HG03175 (cell line): Measurements from ENCODE around the gene CDCP2.

Source experiments
- ATAC-seq: cut with Tn5 transposase; IDR thresholded peaks from one replicate; pipeline ENCODE4 v1.9.1; 2021; ENCODE audit warnings: mild to moderate bottlenecking, moderate library complexity; ENCODE audit not compliant: unreplicated experiment

CDCP2 gene

DNA sequence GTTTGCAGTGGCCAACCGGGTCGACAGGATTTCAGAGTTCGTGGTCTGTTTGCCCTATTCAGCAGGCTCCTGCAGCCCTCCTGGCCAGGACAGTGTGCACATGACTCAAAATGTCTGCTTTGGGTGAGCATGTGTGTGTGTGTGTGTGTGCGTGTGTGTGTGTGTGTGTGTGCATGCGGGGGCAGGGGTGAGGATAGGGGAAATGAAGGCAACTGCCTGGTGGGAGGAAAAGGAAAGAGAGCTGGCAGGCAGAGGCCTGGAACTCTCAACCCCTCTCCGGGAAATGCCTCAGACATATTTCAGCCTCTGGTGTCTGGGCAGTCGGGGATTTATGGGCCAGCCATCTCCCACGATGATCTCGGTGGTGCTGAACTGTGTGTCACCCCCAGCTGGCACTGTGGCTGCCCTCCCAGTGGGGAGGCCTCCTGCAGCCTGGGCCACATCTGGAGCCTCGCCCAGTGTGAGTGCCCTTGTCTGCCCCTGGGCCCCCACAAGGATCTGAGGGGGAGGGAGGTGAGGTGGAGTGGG lies 15.2 kb downstream of the CDCP2 start:
- ATAC-seq, result no peak

DNA sequence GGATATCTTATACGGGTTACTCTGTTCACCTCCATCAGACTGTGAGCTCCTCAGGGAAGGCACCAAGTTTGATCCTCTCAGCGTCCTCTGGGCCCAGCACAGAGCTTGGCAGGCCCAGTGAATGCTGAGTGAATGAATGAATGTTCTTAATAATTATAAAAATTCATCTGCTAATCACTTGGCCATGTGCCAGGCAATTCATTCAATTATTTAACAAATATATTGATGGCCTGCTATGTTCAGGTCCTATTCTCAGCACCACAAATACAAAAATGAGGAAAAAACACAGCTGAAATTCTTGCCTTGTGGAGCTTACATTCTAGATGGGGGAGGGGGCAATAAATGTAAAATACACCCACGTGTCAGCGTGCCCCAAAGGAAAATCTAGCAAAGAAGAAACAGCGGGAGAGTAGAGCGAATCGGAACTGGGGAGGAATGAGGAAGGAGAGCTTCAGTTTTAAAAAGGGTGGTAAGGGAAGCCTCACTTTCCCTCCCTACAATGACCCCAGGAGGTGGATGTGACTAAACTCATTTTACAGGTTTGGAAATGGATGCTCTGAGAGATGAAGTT lies 15.8 kb downstream of the CDCP2 start:
- ATAC-seq, result no peak

DNA sequence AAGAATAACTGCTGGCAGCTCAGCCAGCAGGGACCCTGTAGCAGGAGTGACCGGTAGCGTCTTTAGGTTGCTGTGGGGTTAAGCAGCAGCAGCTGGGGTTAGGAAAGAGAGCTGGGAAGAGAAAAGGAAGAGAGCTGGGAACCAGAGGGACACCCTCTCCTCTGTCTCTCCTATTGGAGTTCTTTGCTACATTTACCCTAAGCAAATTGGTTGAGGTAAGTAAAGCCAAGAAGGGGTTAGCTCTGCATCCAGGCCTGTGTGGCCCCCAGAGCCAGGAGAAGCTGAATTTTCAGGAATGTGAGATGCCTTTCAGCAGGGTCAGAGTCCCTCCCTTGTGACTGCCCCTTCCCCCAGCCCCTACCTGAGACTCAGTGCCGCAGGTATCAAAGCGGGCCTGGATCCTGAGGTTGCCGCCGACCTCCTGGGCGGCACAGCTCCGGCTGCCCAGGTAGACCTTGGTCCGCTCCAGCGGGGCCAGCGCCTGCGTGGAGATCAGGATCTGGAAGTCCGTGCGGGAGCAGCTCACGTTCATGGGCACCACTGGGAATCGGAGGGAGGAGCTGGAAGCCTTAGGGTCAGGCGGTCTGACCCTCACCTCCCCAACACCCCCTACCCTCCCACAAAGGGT lies 16.4 kb downstream of the CDCP2 start:
- ATAC-seq, result no peak

DNA sequence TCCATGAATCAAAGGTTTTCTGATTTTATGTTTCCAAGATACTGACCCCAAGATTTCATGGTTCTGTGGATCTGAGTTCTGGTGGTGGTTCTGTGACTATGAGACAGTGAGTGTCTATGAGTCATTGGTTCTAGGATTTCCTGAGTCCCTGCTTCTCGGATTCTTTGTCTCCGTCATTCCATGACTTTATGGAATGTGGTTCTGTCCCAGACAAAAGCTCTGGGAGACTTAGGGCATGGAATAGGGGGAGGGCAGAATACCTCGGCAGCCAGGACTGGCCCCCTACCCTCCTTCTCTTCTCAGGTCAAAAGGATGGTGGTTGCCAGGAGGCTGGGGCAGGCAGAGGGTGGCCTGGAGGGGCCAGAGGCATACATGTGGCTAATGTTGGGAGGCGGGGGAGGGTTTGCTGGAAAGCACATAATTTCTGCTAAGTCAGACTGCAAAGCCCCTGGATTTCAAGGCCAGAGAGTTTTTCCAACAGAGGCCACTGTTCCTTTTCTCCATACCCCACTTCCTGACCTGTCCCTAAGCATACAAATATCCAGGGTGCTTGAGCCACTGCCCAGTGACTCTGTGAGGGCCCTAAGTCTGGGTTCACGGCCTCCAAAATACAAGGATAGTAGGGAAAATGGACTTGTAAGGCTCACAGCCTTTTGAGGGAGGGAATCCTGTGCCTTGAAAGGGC lies 17.2 kb downstream of the CDCP2 start:
- no peak for ATAC-seq

DNA sequence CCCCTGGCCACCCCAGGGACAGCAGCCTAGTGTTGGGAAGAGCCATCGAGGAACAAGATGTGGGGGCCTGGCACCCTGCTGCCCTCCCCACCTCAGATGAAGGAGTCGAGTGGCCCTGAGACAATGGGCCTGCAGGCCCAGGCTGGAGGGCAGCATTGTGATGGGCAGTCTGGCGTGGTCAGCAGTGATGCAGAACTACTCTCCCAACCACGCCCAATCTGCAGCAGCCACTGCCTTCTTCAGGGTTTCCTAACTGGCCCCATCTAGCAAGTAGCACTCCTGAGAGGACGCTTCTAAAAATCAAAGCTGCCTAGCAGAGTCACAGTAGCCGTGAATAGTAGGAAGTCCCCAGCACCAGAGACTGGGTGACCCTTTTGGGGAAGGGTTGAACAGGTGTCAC lies 18.5 kb downstream of the CDCP2 start:
- no peak for ATAC-seq

DNA sequence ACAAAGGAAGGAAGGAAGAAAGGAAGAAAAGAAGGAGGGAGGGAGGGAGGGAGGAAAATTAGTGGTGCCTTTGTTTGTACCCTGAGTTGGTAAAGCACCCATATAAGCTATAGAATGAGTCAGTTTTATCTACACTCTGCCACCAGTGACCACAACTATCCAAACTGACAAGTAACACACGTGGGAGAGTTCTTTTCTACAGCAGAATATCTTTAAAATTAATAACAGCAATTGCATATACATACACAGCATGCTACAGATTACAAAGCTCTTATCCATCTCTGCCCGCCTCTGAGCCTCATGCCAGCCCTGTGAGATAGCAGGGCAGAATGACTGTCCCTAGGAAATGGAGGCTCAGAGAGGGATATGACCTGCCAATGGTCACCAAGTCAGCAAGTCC lies 20.3 kb downstream of the CDCP2 start:
- no peak for ATAC-seq

DNA sequence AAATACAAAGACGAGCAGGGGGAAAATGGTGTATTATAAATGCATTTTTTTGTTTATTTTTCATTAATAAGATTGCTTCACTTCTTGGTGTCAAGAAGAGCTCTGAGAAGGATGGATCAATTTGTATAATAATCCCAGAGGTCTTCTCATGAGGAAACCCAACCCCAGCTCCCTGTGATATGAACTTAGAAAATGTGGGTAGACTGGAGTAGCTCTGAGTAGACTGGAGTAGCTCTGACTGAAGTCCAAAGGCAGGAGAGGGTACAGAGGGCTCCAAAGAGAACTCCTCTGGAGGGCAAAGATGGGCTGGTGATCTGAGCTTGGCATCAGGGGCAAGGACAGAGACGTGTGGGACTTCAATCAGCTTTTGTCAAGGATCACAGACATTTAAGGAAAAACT lies 21.4 kb downstream of the CDCP2 start:
- ATAC-seq, result no peak

DNA sequence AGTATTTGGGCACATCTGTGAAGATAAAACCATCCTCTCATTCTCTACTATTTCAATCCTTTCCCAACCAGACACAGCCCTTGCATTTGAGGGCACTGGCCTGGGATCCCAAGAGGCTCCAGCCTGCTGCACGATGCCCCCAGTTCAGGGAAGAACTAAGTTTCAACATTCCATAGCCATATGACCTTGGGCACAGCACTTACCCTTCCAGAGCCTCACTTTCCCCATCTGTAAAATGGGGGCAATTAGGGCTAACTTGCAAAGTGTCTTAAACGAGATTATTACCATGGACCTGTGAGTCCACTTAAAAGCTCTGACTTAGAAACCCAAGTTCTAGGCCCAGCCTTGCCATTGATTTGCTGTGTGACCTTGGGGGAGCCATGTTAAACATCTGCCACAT lies 22.9 kb downstream of the CDCP2 start:
- no peak for ATAC-seq

DNA sequence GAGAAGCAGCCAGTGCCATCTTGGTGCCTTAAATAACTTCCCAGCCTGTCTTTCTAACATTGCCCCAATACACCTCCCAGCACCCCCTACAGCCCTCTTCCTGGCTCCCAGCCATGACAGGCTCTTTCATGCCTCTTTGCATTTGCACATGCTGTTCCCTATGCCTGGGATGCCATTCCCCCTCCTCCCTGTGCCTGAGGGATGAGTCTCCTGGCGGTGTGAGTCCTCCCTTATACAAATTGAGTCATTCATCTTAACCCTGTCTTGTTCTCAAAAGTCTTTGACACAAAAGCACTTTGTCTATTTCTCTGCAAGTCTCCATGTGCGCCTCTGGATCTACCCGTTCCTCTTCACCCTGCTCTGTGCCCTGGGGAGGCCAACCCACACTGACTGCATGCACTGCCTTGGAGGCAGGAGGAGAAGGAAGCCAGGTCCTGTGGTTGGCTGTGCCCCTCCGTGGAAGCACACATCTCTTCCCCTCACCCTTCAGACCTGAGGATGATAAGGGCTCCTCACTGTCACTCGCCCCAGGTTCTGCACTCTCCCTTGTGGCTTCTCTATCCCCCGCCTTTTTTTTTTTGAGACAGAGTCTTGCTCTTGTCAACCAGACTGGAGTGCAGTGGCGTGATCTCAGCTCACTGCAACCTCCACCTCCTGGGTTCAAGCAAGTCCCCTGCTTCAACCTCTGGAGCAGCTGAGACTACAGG lies 25.1 kb downstream of the CDCP2 start:
- ATAC-seq, result no peak

DNA sequence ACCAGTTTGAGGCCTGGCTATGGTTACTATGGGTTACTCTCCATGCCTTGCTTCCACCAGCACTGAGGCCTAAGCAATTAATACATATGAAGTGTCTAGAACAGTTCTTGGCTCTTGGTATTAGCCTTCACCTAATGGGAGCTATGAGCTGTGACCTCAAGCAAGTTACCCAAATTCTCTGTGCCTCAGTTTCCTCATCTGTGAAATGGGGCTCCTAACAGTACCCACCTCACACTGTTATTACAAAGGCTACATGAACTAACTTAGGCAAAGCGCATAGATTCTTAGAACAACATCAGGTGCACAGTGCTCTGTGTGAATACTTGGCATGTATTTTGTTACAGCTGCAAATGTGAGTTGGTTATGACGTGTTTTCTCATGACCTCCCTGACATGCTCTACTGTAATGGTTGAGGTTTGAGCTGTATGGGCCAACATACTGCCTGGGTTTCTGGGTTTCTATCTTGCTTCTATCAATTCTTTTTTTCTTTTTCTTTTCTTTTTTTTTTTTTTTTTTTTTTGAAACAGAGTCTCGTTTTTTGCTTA lies 26.5 kb downstream of the CDCP2 start:
- ATAC-seq, result no peak

DNA sequence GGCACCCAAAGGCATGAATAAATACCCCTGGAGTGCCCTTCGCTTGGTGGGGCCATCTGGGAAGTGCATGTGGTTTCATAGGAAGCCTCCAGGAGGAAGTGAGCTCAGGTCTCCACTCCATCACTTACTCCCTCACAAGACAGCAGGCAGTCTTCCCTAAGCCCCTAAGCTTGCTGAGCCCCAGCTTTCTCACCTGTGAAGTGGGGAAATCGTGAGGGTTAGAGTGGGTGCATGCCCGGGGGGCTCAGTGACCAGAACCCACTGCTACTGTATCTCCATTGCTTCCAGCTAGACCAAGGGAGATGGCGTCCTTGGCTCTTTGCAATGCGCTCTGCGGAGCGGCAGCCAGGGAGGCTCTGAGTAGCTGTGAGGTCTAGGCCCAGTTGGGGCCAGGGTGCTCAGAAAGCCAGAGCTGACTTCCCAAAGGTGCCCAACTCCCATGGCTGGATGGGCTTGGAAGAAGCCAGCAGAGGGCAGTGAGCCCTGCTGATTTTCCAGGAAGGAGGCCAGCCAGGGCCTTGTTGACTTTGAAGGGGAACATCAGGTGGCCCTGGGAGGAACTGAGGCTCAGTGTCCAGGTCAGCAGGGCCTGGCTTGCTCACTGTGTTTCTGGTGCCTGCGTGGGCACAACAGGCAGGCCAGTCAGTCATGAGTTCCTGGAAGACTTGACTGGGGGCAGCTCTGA lies 27.3 kb downstream of the CDCP2 start:
- no peak for ATAC-seq

DNA sequence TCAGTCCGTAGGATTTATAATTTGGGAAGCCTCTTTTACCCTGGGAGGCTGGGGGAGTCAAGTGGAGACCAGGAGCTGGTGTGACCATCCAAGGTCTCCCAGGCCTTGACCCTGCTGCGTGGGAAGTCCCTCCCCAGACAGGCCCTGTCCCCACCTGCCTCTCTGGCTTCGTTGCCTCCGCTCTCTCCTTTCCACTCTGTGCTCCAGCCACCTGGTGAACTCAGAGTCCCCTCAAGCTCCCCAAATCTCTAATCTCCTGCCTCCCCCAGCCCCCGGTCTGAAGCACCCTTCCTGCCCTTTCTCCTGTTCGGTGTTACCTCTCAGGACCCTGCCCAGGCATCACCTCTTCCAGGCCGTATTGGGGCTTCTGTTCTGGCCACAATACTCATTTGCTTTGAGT lies 27.9 kb downstream of the CDCP2 start:
- ATAC-seq, result no peak

DNA sequence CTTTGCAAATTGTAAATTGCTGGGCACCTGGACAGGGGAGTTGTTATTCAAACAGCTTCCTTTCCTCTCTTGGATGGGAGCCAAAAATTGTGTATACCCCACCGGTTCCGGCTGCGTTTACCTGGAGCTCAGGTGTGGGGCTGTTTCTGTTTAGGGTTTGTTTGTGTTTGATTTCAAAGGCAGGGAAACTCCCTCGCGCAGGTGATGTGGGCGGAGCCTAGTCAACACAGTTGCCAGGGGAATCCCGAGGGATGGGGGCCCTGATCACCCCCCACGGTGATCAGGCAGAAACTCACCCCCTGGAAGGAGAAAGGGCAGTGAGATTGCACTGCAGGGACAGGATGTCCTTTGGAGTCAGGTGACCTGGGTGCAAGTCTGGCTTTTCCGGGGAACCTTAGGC lies 28.3 kb downstream of the CDCP2 start:
- no peak for ATAC-seq

DNA sequence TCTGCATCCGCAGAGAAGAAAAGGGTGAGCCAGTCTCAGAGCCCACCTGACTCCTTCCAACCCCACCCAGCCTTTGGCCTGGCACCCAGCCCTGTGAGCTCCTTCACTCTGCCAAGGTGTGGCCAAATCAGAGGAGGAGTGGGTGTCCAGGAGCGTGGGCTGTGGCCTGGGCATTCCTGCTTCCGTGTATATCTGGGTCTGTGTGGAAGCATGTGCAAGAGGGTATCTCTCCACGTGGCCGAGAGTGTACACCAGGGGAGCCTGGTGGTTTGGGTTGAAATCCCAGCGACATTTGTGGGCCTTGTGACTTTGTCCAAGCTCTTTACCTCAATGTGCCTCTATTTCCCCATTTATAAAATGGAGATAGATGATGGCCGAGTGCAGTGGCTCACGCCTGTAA lies 29.8 kb downstream of the CDCP2 start:
- ATAC-seq, result no peak

DNA sequence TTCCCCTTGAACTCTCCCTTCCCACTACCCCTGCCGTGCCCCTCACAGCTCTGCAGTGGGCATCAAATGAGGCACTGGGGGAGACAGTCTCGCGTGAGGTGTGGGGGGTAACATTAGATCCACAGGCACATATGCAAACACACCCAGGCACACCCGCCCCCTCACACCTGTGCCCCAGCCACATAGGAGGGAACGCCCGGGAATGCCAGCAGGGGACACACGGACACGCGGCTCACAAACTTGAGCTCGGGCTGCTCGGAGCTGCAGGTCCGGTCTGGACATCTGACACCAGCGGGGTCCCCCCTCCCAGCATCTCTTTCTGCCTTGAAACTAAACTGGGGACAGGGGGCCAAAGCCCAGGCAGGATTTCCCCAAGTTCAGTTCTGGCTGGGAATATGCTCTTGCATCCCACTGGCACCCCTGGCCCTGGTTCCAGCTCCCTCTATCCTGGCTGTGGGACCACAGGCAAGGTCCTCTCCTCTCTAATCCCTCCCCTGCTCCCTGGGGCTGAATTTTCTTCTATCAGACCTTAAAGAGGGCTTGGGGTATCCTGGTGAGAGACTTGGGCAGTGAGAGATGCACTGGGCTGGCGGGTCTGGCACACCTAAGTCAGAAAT lies 30.6 kb downstream of the CDCP2 start:
- ATAC-seq, result no peak

DNA sequence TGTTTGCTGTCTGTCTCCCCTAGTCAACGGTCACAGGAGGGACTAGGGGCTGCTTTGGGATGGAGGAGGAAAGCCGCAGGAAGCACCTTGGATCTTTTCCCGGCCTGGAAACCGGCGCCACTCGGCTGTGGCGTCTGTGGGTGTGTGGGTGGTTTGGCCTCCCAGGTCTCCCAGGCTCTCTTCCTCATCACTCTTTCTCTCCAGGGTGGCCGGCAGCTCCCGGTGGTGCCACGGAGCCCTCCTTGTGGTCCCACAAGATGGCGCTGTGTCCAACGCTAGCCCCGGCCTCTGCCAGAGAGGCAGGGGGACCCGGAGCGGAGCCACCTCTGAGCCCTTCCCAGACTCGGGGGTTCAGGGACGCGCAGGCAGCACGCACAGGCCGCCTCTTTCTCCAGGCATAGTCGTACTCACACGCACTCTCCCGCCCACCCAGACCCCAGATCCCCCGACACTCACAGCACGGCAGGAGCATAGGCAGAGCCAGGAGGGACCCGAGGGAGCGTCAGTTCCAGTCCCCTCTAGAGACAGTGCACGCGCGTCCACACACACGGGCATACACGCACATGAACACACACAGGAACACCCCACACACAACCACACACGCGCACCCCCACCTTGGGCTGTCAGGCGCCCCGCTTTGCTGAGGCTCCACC lies 31.2 kb downstream of the CDCP2 start:
- no peak for ATAC-seq

DNA sequence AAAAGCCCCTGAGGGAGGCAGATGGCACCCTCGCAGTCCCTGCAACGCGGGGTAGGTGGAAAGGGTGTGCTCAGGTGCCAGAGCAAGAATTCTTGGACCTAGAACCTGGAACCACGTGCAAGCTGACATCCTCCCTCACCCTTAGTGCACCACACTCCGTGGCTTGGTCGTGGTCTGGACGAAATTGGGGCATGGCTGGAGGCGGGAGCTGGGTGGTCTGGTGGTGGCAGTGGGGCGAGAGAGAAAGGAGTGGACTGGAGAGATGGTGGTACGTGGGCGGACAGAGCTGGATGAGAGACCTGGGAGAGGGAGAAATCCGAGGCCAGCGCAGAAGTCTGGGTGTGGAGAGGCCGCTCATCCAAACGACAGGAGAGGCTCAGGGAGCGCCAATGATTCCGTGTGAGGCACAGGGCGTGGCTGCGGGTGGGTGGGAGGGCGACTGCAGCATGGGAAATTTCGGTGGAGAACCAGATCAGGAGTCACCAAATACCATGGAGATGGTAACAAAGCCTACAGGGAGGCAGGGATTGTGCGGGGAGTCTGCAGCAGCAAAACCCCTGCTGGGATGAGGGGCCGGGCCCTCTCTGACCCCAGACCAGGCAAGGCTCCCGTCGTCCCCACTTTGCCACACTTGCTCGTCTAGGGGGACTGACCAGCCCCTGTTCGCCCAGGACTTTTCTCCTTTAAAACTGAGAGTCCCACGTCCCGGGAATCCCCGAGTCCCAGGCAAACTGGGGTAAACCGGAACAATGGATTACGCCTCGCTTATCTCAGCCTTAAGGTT lies 31.9 kb downstream of the CDCP2 start:
- no peak for ATAC-seq

DNA sequence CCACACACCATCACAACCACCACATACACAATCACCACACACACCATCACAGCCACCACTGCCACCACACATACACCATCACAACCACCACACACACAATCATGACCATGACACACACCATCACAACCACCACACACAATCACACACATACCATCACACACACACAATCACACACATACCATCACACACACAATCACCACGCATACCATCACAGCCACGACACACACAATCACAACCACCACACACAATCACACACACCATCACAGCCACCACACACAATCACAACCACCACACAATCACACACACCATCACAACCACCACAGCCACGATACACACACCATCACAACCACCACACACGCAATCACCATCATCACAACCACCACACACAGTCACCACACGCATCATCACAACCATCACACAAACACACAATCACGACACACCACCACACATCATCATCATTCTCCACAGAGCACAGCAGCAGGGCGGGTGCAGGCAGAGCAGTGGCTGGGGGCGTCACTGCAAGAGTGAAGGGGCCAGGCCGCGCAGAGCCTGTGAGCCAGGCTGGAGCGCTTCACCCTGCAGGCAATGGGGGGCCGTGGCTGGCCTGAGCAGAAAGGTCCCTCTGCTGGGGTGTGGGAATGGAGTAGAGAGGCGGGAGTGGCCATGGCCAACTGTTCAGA lies 32.6 kb downstream of the CDCP2 start:
- ATAC-seq, result no peak

DNA sequence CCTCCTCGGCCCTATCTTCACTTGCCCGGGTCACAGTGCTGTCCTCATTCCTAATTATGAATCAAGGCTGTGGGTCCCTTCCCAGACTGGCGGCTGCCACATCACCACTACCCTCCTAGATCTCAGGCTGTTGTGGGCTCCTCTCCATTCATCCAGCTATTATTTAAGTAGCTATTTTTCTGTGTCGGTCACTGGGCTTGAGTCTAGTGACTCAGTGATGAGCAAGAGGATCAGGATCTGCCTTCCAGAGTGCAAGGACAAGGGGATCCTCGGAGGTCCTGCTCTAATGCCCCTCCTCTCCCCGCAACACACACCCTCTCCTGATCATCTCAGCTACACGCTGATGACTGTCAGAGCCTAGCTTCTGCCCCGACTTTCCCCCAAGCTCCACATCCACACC lies 34.1 kb downstream of the CDCP2 start:
- ATAC-seq, result no peak
